Measurements from ENCODE around the gene RNF43.

The RNF43 gene

GRCh38 chr17:58417300-58418092 is at the start of gene RNF43:
Gene RNF43 (minus strand): TSS chr17:58417534. CDS start chr17:58415577, 1,957 bp downstream.
- ATAC-seq (peak; percentile 98), DNase-seq (peak; percentile 82)
- peaks cover 35% of the 10 kb centered on the region for H3K4me1 Mint-ChIP-seq
- H3K36me3 Mint-ChIP-seq (ENCODE audit: low read depth) = no peaks in the 10 kb centered on the region
- peak within 1 kb of the TSS; percentile 12 for H3K4me3 Mint-ChIP-seq
- no peaks in the 10 kb centered on the region for H3K27me3 Mint-ChIP-seq
- H3K9me3 Mint-ChIP-seq = no peaks in the 10 kb centered on the region
- H3K27ac Mint-ChIP-seq = no peak within 1 kb of the TSS

- Mint-ChIP-seq H3K36me3 (ENCODE audit: low read depth) (peaks cover 8% of the 10 kb centered on the region), H3K27me3 (no peaks in the 10 kb centered on the region), H3K9me3 (no peaks in the 10 kb centered on the region), H3K4me3 (no peak overlapping the region), H3K4me1 (no peaks in the 10 kb centered on the region), H3K27ac (no peak overlapping the region)
- DNase-seq (no peak), ATAC-seq (no peak)
Observed at GRCh38 chr17:58455491-58455890, 38.2 kb upstream of the RNF43 start.

- H3K4me1 Mint-ChIP-seq = no peaks in the 10 kb centered on the region
- H3K27ac Mint-ChIP-seq = no peak overlapping the region
- DNase-seq = no peak
- no peaks in the 10 kb centered on the region for H3K9me3 Mint-ChIP-seq
- no peaks in the 10 kb centered on the region for H3K27me3 Mint-ChIP-seq
- no peak overlapping the region for H3K4me3 Mint-ChIP-seq
- H3K36me3 Mint-ChIP-seq (ENCODE audit: low read depth) = peaks cover 13% of the 10 kb centered on the region
- no peak for ATAC-seq
Observed at GRCh38 chr17:58452738-58453137, 35.4 kb upstream of the RNF43 start.

- H3K27me3 Mint-ChIP-seq = no peaks in the 10 kb centered on the region
- H3K36me3 Mint-ChIP-seq (ENCODE audit: low read depth) = peaks cover 10% of the 10 kb centered on the region
- no peaks in the 10 kb centered on the region for H3K4me1 Mint-ChIP-seq
- ATAC-seq = peak; percentile 95
- H3K4me3 Mint-ChIP-seq = no peak overlapping the region
- no peaks in the 10 kb centered on the region for H3K9me3 Mint-ChIP-seq
- peak; percentile 69 for DNase-seq
- H3K27ac Mint-ChIP-seq = no peak overlapping the region
Observed at GRCh38 chr17:58447039-58447975, 30.0 kb upstream of the RNF43 start.

- DNase-seq (no peak), ATAC-seq (no peak)
- Mint-ChIP-seq H3K36me3 (ENCODE audit: low read depth) (peaks cover 10% of the 10 kb centered on the region), H3K27ac (no peak overlapping the region), H3K9me3 (no peaks in the 10 kb centered on the region), H3K4me3 (no peak overlapping the region), H3K27me3 (no peaks in the 10 kb centered on the region), H3K4me1 (no peaks in the 10 kb centered on the region)
Observed at GRCh38 chr17:58446086-58446485, 28.8 kb upstream of the RNF43 start.

- no peak for ATAC-seq
- no peaks in the 10 kb centered on the region for H3K27me3 Mint-ChIP-seq
Observed at GRCh38 chr17:58436805-58437239, 19.5 kb upstream of the RNF43 start.

GRCh38 chr17:58436245-58436644 is 18.9 kb upstream of the RNF43 start:
- H3K9me3 Mint-ChIP-seq = no peaks in the 10 kb centered on the region
- no peaks in the 10 kb centered on the region for H3K27me3 Mint-ChIP-seq
- ATAC-seq = no peak
- peaks cover 7% of the 10 kb centered on the region for H3K36me3 Mint-ChIP-seq (ENCODE audit: low read depth)
- DNase-seq = no peak
- H3K4me1 Mint-ChIP-seq = no peaks in the 10 kb centered on the region
- no peak overlapping the region for H3K27ac Mint-ChIP-seq
- H3K4me3 Mint-ChIP-seq = no peak overlapping the region

More at GRCh38 chr17:58436805-58437239, 19.5 kb upstream of the RNF43 start:
- DNase-seq = no peak
- H3K4me1 Mint-ChIP-seq = no peaks in the 10 kb centered on the region
- H3K27ac Mint-ChIP-seq = no peak overlapping the region
- H3K36me3 Mint-ChIP-seq (ENCODE audit: low read depth) = peaks cover 5% of the 10 kb centered on the region
- H3K4me3 Mint-ChIP-seq = no peak overlapping the region
- H3K9me3 Mint-ChIP-seq = no peaks in the 10 kb centered on the region

- ATAC-seq (no peak), DNase-seq (no peak)
- Mint-ChIP-seq H3K9me3 (no peaks in the 10 kb centered on the region), H3K4me3 (no peak overlapping the region), H3K36me3 (ENCODE audit: low read depth) (peaks cover 7% of the 10 kb centered on the region), H3K27ac (no peak overlapping the region), H3K27me3 (no peaks in the 10 kb centered on the region), H3K4me1 (peaks cover 1% of the 10 kb centered on the region)
Observed at GRCh38 chr17:58432806-58433573, 15.7 kb upstream of the RNF43 start.

GRCh38 chr17:58427807-58428206 is 10.5 kb upstream of the RNF43 start:
- ATAC-seq = no peak
- DNase-seq = no peak
- Mint-ChIP-seq H3K9me3 (no peaks in the 10 kb centered on the region), H3K4me1 (peaks cover 2% of the 10 kb centered on the region), H3K36me3 (ENCODE audit: low read depth) (peaks cover 8% of the 10 kb centered on the region), H3K27ac (no peak overlapping the region), H3K27me3 (no peaks in the 10 kb centered on the region), H3K4me3 (no peak overlapping the region)

GRCh38 chr17:58421711-58422110 is 4.4 kb upstream of the RNF43 start:
- Mint-ChIP-seq H3K4me3 (no peak overlapping the region), H3K27ac (no peak overlapping the region), H3K36me3 (ENCODE audit: low read depth) (peaks cover 3% of the 10 kb centered on the region), H3K27me3 (no peaks in the 10 kb centered on the region), H3K4me1 (peaks cover 16% of the 10 kb centered on the region), H3K9me3 (no peaks in the 10 kb centered on the region)
- DNase-seq (no peak), ATAC-seq (no peak)

- Mint-ChIP-seq H3K4me1 (peaks cover 16% of the 10 kb centered on the region), H3K9me3 (no peaks in the 10 kb centered on the region), H3K27me3 (no peaks in the 10 kb centered on the region), H3K4me3 (no peak overlapping the region), H3K27ac (no peak overlapping the region), H3K36me3 (ENCODE audit: low read depth) (peaks cover 3% of the 10 kb centered on the region)
- DNase-seq (no peak), ATAC-seq (no peak)
Observed at GRCh38 chr17:58420827-58421226, 3.5 kb upstream of the RNF43 start.

GRCh38 chr17:58416937-58417299 is 416 bp downstream of the RNF43 start:
- Mint-ChIP-seq H3K4me3 (peak overlapping the region; percentile 12), H3K27me3 (no peaks in the 10 kb centered on the region), H3K9me3 (no peaks in the 10 kb centered on the region)

GRCh38 chr17:58416396-58416795 is 938 bp downstream of the RNF43 start:
- H3K9me3 Mint-ChIP-seq = no peaks in the 10 kb centered on the region
- H3K27ac Mint-ChIP-seq = no peak overlapping the region
- no peak for ATAC-seq
- no peaks in the 10 kb centered on the region for H3K36me3 Mint-ChIP-seq (ENCODE audit: low read depth)
- no peaks in the 10 kb centered on the region for H3K27me3 Mint-ChIP-seq
- DNase-seq = no peak
- no peak overlapping the region for H3K4me3 Mint-ChIP-seq
- peaks cover 43% of the 10 kb centered on the region for H3K4me1 Mint-ChIP-seq

More at GRCh38 chr17:58416937-58417299, 416 bp downstream of the RNF43 start:
- Mint-ChIP-seq H3K27ac (no peak overlapping the region), H3K36me3 (ENCODE audit: low read depth) (no peaks in the 10 kb centered on the region), H3K4me1 (peaks cover 41% of the 10 kb centered on the region)
- no peak for ATAC-seq
- DNase-seq = no peak

- no peak for DNase-seq
- ATAC-seq = no peak
- Mint-ChIP-seq H3K27ac (no peak overlapping the region), H3K27me3 (no peaks in the 10 kb centered on the region), H3K36me3 (ENCODE audit: low read depth) (no peaks in the 10 kb centered on the region), H3K4me1 (peaks cover 46% of the 10 kb centered on the region), H3K9me3 (no peaks in the 10 kb centered on the region), H3K4me3 (peak overlapping the region; percentile 18)
Observed at GRCh38 chr17:58415371-58416055, 1.8 kb downstream of the RNF43 start.

All from activated naive CD8-positive, alpha-beta T cell treated with anti-CD3 and anti-CD28 coated beads, Interleukin-2, amount 50 U/mL, for 24 hours (primary cell).